IPS DF 6.9 (cell line): ENCODE results near the gene TOLLIP.
"Not testable (repeated sequence)": the region's sequence is repeated elsewhere in the genome, so short reads cannot be mapped to it uniquely, and the experiment has no call there.

Source experiments
- DNase-seq: peaks from one replicate; pipeline ENCODE4 v3.0.0-alpha.2; 2013; ENCODE audit warnings: low read depth, low spot score
- H3K27ac ChIP-seq: one replicate; pipeline ENCODE4 v1.5.1; 2013; ENCODE audit warnings: low read length, control low read depth
- H3K27me3 ChIP-seq: 2 replicates; pipeline ENCODE4 v1.6.1; 2013; ENCODE audit warnings: mild to moderate bottlenecking, low read length; ENCODE audit not compliant: control insufficient read depth, insufficient read depth
- H3K36me3 ChIP-seq: 2 replicates; pipeline ENCODE4 v1.6.1; 2013; ENCODE audit warnings: low read length; ENCODE audit not compliant: control insufficient read depth, insufficient read depth
- H3K4me1 ChIP-seq: 2 replicates; pipeline ENCODE4 v1.6.1; 2013; ENCODE audit warnings: low read length; ENCODE audit not compliant: control insufficient read depth, insufficient read depth
- H3K4me3 ChIP-seq: 2 replicates; pipeline ENCODE4 v1.5.1; 2013; ENCODE audit warnings: mild to moderate bottlenecking, low read length
- H3K9me3 ChIP-seq: 2 replicates; pipeline ENCODE4 v1.6.1; 2013; ENCODE audit warnings: low read length, inconsistent platforms; ENCODE audit not compliant: control insufficient read depth, insufficient read depth
- WGBS: extraction: QIAGEN DNeasy Blood & Tissue Kit; methylation state at CpG from one replicate; pipeline ENCODE4 v1.1.7; 2013; ENCODE audit warnings: mixed read lengths, missing lambda C conversion rate; ENCODE audit not compliant: insufficient read length, insufficient coverage; 5-methylcytosine and 5-hydroxymethylcytosine counted together

Gene TOLLIP

DNA sequence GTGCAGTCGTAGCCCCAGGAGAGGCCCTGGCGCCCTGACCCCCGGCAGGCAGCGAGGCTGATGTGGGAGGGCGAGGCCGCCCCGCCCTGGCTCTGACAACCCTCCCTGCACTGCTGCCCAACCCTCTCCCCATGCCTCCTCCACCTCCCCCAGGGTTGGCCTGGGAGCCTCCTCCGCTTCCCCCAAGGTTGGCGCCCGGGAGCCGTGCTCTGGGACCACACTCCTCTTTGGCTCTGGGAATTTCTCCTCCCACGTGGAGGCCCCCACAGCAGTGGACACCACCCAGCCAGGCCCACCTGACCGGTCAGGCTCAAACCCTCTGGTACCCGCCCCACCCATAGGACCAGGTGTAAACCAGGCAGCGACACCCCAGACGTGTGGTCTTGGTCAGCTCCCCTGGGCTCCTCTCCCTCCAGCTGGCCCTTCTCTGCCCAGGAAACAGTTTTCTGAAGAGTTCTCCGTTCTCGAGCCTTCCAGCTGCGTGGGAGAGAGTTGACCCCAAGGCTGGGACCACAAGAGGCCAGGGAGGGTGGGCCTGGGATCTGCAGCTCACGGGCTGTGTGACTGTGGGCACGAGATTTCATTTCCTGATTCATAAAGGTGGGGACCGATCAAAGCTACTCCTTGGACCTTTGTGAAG lies 40.8 kb upstream of the TOLLIP start:
- H3K4me1 ChIP-seq, result 0 out of 2 replicates have a peak, but pooled peaks cover 1% of the 10 kb centered on the region
- H3K36me3 ChIP-seq, result no peaks in the 10 kb centered on the region
- H3K9me3 ChIP-seq, result no peaks in the 10 kb centered on the region
- no peaks in the 10 kb centered on the region for H3K27me3 ChIP-seq
- no CpG with 5 or more reads among the region's 22 CpGs for WGBS
- no peak overlapping the region for H3K4me3 ChIP-seq
- no peak for DNase-seq
- H3K27ac ChIP-seq, result no peak overlapping the region

DNA sequence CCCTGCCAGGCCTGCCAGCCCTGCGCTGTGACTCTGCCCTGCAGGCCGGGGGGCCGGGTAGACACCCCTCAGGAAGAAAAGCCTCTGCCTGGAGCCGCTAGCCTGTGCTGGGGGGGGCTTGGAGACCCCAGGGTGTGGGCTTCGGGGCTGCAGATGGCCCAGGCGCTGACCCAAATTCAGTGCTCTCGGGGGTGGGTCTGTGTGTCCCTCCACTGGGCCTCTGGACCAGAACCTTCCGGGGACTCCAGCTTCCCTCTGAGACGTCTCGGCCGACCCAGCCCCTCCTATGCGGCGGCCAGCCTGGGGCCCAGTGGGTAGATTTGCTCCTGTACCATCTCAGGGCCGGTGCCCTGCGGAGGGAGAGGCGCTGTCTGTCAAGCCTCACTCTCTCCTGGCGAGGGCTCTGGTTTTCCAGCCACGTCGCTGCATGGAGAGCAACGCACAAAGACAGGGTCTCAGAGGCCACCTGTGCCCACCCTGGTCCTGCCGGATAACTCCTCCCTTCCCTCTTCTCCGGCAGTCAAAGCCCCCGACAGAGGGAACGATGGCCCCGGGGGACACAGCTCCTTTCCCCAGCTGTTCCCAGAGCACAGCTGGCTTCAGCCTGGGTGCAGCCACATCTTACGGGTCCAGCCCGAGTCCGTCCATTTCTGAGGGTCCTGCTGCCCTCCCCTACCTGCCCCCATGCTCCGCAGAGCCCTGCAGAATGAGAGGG lies 40.1 kb upstream of the TOLLIP start:
- no peaks in the 10 kb centered on the region for H3K27me3 ChIP-seq
- H3K36me3 ChIP-seq, result no peaks in the 10 kb centered on the region
- no peak overlapping the region for H3K27ac ChIP-seq
- H3K4me3 ChIP-seq, result no peak overlapping the region
- 0 out of 2 replicates have a peak, but pooled peaks cover 1% of the 10 kb centered on the region for H3K4me1 ChIP-seq
- no CpG with 5 or more reads among the region's 29 CpGs for WGBS
- no peaks in the 10 kb centered on the region for H3K9me3 ChIP-seq
- DNase-seq, result no peak

DNA sequence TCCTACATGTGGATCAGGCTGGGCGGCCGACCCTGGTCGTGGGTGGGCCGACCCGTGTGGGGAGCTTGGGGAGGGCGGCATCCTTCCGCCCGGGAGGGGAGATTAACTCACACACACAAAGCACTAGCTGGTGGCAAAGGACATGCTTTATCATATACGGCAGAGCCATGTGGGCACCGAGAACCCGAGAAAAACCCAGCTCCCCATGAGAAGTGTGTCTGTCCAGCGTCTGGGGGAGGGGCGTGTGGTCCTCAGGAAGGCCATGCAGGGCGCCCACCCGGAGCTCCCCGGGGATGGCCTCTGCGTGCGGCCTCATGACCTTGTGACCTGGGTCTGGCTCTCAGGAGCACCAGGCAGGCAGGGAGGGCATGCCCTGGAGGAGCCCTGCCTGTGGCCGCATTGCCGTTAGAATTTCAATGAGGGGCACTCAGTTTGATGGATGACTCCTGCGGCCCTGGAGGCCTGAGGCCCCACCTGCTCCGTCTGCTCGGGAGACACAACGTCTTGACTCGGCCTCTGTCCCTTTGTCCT lies 39.4 kb upstream of the TOLLIP start:
- DNase-seq, result no peak

DNA sequence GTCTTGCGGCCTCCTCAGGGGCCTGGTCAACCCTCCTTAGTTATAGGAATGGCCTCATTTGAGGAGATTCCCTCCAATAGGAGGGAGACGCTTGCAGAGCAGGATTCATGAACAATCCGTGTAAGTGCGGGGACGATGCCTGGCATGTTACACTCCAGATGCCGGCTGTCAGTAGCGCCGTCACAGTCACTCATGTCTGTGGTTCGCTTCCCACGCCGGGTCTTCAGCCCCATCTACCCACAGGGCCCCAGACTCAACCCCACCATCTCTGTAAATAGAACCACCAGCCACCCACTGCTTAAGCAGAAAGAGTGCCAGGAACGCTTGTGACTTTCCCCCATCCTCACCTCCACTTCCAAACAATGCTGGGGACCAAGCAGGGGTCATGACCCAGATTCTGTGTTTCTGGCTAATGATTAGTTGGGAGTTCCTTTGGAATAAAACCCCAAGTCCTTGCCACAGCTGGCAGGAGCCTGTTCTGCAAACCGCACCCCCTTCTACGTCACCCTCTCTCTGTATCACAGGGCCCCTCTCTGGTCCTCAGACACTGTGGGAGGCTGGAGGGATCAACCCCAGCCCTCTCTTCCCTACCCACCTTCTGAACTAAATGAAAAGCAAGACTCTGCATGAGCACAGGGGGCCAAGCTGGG lies 38.8 kb upstream of the TOLLIP start:
- Histone ChIP-seq H3K4me3 (no peak overlapping the region; the same call in 1 of the 2 replicates), H3K27me3 (no peaks in the 10 kb centered on the region), H3K36me3 (no peaks in the 10 kb centered on the region), H3K4me1 (0 out of 2 replicates have a peak, but pooled peaks cover 1% of the 10 kb centered on the region), H3K27ac (no peak overlapping the region), H3K9me3 (no peaks in the 10 kb centered on the region)
- DNase-seq, result no peak
- no CpG with 5 or more reads among the region's 14 CpGs for WGBS

More for the DNA sequence above, 39.4 kb upstream of the TOLLIP start:
- H3K9me3 ChIP-seq, result no peaks in the 10 kb centered on the region
- H3K4me3 ChIP-seq, result no peak overlapping the region
- H3K27me3 ChIP-seq, result no peaks in the 10 kb centered on the region
- H3K4me1 ChIP-seq, result 0 out of 2 replicates have a peak, but pooled peaks cover 1% of the 10 kb centered on the region
- WGBS, result no CpG with 5 or more reads among the region's 25 CpGs
- H3K36me3 ChIP-seq, result no peaks in the 10 kb centered on the region
- H3K27ac ChIP-seq, result no peak overlapping the region

DNA sequence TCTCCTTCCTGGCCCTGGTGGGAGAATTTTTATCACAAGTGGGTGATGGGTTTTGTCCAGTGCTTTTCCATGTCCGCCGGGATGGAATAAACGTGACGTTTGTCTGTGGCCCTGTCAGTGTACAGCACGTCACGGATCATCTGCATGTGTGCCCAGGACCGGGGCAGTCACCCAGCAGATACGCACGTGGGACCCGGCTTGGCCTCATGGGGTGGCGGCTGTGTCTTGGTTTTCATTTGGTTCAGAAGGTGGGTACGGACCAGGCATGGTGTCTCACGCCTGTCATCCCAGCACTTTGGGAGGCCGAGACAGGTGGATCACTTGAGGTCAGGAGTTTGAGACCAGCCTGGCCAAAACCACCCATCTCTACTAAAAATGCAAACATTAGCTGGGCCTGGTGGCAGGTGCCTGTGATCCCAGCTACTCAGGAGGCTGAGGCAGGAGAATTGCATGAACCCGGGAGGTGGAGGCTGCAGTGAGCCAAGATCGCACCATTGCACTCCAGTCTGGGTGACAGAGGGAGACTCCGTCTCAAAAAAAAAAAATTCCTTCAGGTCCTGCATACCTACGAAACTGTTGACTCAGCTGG lies 38.1 kb upstream of the TOLLIP start:
- H3K27me3 ChIP-seq, result not testable (repeated sequence)
- no CpG with 5 or more reads among the region's 18 CpGs for WGBS

DNA sequence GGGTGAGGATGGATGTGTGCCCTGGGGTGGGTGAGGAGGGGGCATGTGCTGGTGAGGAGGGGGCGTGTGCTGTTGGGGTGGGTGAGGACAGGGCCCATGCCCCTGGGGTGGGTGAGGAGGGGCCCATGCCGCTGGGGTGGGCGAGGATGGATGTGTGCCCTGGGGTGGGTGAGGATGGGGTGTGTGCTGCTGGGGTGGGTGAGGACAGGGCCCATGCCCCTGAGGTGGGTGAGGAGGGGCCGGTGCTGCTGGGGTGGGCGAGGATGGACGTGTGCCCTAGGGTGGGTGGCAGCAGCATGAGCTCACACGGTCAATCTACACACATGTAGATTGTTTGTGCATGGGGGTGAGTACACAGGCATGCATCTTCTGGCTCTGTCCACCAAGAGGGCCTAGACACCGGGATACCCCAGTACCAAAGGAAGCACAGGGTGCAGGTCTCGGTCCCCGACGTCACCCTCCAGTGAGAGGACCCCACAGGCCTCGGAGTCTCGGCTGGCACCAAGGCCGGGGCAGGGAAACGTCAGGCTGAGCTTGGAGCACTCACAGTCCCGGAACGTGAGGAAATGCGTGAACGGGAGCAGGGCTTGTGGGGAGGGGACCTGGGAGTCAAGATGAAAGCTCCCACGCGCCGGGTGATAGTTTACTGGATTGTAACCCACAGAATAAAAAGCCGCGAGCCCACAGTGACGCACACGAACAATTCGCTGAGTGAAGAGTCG lies 37.4 kb upstream of the TOLLIP start:
- Histone ChIP-seq H3K36me3 (no peaks in the 10 kb centered on the region), H3K9me3 (no peaks in the 10 kb centered on the region), H3K4me1 (0 out of 2 replicates have a peak, but pooled peaks cover 1% of the 10 kb centered on the region), H3K27me3 (no peaks in the 10 kb centered on the region; the same call in 1 of the 2 replicates), H3K4me3 (no peak overlapping the region), H3K27ac (no peak overlapping the region)
- no peak for DNase-seq
- no CpG with 5 or more reads among the region's 28 CpGs for WGBS

More for the DNA sequence above, 38.1 kb upstream of the TOLLIP start:
- not testable (repeated sequence) for DNase-seq, H3K4me3 ChIP-seq, H3K9me3 ChIP-seq, H3K4me1 ChIP-seq, H3K27ac ChIP-seq, H3K36me3 ChIP-seq

DNA sequence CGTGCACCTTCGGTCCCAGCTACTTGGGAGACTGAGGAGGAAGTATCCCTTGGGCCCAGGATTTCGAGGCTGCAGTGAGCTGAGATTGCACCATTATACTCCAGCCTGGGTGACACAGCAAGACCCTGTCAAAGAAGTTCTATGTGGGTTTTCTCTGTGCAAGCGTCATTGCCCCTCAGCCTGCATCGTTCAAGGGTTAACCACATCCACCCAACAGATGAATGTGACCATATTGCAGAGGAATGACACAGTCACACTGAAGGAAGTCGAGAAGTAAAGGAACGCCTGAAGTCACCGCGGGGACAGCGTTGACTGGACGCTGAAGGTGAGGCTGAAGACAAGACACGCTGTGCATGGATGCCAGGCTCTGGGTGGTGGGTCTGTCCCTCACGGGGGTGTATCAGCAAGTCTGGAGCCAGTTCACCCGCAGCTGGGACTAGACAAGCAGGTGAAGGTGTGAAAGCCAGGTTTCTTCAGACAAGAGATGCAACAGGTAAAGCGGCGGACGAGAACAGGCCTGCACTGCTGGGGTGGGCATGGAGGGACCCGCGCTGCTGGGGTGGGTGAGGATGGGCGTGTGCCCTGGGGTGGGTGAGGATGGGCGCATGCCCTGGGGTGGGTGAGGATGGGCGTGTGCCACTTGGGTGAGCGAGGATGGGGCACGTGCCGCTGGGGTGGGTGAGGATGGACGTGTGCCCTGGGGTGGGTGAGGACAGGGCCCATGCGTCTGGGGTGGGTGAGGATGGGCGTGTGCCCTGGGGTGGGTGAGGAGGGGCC lies 36.5 kb upstream of the TOLLIP start:
- Histone ChIP-seq H3K36me3 (no peaks in the 10 kb centered on the region), H3K9me3 (no peaks in the 10 kb centered on the region), H3K4me3 (no peak overlapping the region), H3K27ac (no peak overlapping the region), H3K27me3 (no peaks in the 10 kb centered on the region; the same call in 1 of the 2 replicates), H3K4me1 (0 out of 2 replicates have a peak, but pooled peaks cover 1% of the 10 kb centered on the region)
- WGBS, result no CpG with 5 or more reads among the region's 28 CpGs
- DNase-seq, result no peak

DNA sequence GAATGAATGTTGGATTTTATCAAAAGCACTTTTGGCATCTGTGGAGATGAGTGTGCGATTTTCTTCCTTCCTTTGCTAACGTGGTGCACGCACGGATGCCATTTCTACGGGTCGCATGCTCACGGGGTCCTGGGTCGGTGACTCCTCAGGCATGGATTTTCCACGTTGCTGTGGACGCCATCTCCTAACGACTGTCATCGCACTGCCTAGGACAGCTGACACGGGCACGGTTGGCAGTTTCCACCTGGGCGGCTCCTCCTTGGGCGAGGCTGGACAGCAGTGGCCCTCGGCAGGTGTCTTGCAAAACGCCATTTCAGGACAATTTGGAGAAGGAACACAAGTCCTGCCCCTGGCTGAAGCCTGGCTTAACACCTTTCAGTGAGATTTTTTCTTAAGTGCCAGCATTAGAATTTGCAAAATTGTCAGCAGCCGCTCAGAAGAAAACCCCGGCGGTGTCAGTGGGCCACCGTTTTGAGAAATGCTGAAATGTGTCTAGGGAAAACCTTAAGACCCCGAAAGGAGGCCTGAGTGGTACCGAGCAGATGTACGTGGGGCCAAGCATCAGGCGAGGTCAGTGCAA lies 34.7 kb upstream of the TOLLIP start:
- H3K9me3 ChIP-seq, result no peaks in the 10 kb centered on the region
- 0 out of 2 replicates have a peak, but pooled peaks cover 1% of the 10 kb centered on the region for H3K4me1 ChIP-seq
- no peak for DNase-seq
- H3K27ac ChIP-seq, result no peak overlapping the region
- H3K4me3 ChIP-seq, result no peak overlapping the region
- H3K27me3 ChIP-seq, result no peaks in the 10 kb centered on the region; the same call in 1 of the 2 replicates
- H3K36me3 ChIP-seq, result no peaks in the 10 kb centered on the region
- no CpG with 5 or more reads among the region's 26 CpGs for WGBS

DNA sequence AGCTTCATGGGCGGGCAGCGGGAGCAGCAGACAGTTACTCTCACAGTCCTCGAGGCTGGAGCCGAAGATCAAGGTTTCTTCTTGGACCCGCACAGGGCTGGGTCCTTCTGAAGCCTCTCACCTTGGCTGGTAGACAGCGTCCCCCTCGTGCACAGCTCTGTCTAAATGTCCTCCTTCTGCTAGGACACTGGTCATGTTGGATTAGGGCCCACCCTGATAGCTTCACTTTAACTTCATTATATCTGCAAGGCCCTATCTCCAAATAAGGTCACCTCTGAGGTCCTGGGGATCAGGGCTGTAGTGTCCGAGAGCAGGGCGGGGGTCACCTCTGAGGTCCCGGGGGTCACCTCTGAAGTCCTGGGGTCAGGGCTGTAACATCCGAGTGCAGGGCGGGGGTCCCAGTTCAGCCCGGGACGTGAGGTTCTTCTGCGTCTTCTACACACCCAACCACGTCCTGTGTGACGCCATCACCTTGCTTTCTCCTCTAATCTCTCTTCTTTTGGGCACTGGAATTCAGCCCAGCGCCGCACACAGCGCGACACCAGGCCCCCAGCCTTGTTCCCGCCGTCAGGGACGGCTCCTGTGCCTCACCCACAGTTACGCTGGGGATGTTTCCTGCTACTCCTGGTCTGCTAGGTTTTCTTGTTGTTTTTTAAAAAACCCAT lies 34.1 kb upstream of the TOLLIP start:
- no peaks in the 10 kb centered on the region; the same call in 1 of the 2 replicates for H3K27me3 ChIP-seq
- H3K4me3 ChIP-seq, result no peak overlapping the region
- H3K27ac ChIP-seq, result no peak overlapping the region
- no CpG with 5 or more reads among the region's 25 CpGs for WGBS
- no peaks in the 10 kb centered on the region for H3K36me3 ChIP-seq
- no peak for DNase-seq
- H3K4me1 ChIP-seq, result no peaks in the 10 kb centered on the region
- no peaks in the 10 kb centered on the region for H3K9me3 ChIP-seq
